NCI-H2227 treated with DMSO at 0.1 percent for 48 hours (cell line): ENCODE data around the gene MAGEC3.

Experiments
- DNase-seq: peaks from one replicate; lab custom pipeline; 2025; lab: John Stamatoyannopoulos, UW

Gene MAGEC3

DNA sequence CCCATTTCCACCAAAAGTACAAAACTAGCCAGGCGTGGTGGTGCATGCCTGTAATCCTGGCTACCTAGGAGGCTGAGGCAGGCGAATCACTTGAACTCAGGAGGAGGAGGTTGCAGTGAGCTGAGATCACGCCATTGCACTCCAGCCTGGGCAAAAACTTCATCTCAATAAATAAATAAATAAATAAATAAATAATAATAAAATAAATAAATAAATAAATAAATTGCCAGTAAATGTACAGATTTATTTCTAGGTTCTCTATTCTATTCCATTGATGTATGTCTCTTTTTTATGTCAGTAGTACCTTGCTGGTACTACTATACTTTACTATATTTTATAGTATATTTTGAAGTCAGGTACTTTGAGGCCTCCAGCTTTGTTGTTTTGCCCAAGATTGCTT is 109.2 kb downstream of the MAGEC3 start:
- DNase-seq: no peak
